ENCODE results near the gene IMPA2.
"Not testable (repeated sequence)": the region's sequence is repeated elsewhere in the genome, so short reads cannot be mapped to it uniquely, and the experiment has no call there.

The IMPA2 gene

DNA sequence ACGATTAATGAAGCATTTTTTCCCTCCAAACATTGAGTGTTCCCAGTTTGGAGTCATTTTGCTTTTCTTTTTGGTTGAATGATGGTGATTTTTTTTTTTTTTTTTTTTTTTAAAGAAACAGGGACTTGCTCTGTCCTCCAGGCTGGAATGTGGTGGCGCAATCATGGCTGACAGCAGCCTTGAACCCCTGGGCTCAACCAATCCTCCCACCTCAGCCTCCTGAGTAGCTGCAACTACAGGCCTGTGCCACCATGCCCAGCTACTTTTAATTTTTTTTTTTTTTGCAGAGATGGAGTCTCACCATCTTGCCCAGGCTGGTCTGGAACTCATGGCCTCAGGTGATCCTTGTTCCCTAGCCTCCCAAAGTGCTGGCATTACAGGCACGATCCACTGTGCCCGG, 46.2 kb downstream of the IMPA2 start:
- DNase-seq (ENCODE audit: low read depth in 3 of 3, low spot score in 1 of 3) = no peak

DNA sequence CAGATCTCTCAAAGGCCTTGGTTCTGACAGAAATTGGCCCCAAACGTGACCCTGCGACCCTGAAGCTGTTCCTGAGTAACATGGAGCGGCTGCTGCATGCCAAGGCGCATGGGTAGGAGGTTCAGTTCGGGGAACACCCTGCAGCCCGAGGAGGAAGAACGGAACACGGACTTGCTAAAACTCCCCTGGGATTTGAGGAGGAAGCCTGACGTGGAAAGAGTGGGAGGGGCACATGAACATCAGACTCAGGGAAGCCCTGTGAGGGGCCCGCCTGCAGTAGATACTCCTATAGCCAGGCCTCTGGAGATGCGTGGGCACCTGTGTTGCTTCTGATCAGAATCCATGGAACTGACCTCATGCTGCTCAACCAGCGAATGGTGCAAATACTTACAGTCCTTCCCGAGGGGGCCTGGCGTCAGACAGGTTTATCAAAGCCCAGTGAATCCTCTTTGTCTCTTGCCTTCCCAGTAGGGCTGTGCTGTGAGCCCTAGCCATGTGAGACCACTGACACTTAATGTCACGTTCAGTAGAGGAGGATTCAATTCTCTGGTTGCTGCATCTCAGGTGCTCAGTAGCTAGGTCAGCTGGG, 46.8 kb downstream of the IMPA2 start:
- DNase-seq (ENCODE audit: low read depth in 3 of 3, low spot score in 1 of 3) = no peak

DNA sequence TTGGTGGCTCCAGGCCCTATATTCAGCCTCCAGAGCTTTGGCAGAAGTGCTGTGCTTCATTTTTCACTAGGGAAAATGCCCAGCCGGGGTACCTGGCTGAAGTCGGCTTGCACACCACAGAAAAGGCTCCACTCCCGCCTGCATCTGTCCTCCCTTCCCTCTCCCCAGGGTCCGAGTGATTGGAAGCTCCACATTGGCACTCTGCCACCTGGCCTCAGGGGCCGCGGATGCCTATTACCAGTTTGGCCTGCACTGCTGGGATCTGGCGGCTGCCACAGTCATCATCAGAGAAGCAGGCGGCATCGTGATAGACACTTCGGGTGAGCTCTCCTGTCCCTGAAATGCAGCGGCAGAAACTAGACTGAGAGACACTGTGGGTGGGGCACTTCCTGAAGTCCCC, 47.4 kb downstream of the IMPA2 start:
- no peak for DNase-seq (ENCODE audit: low read depth in 3 of 3, low spot score in 1 of 3)

DNA sequence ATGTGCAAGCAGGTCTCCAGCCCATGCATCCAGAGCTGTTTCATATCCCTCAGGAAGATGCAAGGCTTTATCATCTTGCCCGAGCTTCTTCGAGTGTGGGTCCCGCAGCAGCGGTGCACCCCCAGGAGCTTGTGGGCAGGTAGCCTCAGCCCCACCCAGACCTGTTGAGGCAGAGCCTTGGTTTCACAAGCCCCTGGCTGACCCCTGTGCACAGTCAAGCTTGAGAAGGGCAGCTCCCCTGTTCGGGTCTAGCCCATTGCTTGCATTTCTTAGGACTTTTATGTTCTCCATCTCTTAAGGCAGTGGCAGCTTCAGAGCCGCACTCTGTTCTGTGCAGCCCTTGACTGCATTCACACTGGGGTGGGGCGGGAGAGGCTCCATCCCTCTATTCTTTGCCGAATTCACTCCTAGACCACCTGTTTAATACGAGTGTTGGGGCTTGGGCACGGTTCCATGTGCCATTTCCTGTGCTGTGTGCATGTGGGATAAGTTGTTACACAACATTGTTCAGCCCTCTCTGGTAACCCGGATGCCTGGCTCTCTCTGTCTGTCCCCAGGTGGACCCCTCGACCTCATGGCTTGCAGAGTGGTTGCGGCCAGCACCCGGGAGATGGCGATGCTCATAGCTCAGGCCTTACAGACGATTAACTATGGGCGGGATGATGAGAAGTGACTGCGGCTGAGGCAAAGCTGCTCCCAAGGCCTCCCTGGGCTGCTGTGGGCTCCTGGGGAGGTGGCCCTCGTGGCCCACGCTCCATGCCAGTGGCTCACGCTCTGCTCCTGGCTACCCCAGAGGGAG, 48.7 kb downstream of the IMPA2 start:
- DNase-seq (ENCODE audit: low read depth in 3 of 3, low spot score in 1 of 3) = no peak

DNA sequence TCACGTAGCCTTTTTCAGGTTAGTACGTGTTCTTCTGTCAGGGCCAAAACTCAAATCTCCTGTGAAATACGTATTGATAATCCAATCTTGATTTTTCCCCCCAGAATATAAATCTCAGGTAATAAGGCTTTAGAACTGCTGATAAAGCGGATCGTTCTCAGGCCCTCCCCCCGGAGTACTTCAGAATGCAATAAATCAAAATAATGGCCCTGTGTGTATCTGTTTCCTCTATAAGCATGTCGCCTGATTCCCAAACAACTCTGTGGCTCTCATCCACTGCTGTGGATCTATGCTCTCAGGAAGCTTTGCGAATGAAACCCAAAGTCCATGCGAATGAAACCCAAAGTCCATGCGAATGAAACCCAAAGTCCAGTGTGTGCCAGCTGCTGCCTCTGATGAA, 49.4 kb downstream of the IMPA2 start:
- DNase-seq (ENCODE audit: low read depth in 3 of 3, low spot score in 1 of 3) = no peak

DNA sequence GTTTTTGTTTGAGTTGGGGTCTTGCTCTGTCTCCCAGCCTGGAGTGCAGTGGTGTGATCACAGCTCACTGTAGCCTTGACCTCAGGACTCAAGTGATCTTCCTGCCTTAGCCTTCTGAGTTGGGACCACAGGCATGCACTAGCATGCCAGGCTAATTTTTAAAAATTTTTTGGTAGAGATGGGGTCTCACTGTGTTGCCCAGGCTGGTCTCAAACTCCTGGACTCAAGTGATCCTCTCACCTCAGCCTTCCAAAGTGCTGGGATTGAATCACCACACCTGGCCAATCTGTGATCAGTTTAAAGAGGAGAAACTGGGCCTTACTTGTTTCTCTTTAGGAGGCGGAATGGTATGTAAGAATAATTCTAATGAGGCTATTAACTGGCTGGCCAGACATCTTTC, 49.9 kb downstream of the IMPA2 start:
- DNase-seq (ENCODE audit: low read depth in 3 of 3, low spot score in 1 of 3) = no peak

DNA sequence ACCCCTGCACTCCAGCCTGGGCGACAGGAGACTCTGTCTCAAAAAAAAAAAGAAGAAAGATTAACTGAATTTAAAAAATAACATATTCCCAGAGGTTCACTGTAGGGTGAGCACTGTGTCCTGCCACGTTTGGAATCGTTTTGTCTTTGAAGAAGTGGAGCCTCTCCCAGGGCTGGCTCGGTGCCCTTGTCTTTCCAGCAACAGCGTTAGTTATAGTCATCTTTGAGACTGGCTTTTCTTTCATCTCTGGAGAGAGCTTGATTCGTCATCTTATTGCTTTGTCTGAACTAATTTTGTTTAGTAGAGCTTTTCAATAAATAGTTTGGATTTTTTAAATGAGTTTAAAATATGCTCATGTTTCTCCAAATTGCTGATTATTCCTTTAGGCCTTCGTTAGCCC, 50.5 kb downstream of the IMPA2 start:
- no peak for DNase-seq (ENCODE audit: low read depth in 3 of 3, low spot score in 1 of 3)

DNA sequence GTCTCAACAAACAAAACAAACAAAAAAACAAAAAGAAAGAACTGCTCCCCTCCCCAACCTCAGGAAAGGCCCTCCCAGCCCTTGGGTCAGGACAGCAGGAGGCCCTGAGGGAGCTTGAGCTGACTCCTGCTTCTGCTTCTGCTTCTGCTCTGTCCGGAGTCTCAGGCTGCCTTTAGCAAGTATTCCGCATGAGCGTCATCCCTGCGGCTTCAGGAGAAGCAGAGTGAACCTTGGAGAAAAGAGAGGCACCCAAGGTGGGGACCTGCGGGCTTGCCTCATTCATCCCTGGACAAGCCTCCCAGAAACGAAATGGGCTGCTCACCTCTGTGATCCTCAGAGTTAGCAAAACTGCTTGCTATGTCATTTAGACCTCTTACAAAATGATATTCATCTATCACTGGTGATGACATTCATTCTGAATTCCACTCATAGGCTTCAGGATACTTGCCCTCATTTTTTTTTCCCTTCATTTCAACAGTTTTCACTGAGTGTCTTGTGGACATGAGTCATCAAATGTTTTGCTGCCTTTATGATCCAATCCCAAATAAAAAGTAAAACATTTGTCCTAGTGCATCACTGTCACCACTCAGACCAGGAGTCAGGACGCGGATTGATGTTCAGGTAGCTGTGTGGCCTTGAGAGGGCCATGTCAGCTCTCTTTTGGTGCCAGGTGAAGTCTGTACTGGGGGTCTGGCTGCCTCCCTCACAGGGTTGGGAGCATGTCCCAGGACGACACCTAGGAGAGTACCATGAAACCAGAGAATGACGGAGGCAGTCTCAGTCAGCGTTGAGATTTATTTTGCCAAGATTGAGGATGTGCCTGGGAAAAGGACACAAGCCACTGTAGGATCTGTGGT, 51.7 kb downstream of the IMPA2 start:
- DNase-seq (ENCODE audit: low read depth in 3 of 3, low spot score in 1 of 3) = no peak

DNA sequence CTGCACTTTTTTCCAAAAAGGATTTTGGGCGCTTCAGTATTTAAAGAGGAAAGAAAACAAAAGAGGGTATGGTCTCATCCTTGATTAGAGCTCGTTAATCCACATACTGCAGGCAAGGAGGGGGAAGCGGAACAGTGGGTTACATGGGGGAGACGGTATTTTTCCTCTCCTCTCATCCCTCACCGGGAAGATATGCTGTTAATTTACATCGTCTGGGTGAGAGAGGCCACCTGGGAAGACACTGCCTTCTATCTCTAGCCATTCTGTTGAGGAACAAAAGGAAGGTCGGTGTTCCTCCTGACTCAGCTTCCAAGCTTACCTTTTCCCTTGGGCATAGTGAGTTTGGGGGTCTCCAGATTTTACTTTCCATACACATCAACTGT, 52.3 kb downstream of the IMPA2 start:
- DNase-seq (ENCODE audit: low read depth in 3 of 3, low spot score in 1 of 3) = no peak

DNA sequence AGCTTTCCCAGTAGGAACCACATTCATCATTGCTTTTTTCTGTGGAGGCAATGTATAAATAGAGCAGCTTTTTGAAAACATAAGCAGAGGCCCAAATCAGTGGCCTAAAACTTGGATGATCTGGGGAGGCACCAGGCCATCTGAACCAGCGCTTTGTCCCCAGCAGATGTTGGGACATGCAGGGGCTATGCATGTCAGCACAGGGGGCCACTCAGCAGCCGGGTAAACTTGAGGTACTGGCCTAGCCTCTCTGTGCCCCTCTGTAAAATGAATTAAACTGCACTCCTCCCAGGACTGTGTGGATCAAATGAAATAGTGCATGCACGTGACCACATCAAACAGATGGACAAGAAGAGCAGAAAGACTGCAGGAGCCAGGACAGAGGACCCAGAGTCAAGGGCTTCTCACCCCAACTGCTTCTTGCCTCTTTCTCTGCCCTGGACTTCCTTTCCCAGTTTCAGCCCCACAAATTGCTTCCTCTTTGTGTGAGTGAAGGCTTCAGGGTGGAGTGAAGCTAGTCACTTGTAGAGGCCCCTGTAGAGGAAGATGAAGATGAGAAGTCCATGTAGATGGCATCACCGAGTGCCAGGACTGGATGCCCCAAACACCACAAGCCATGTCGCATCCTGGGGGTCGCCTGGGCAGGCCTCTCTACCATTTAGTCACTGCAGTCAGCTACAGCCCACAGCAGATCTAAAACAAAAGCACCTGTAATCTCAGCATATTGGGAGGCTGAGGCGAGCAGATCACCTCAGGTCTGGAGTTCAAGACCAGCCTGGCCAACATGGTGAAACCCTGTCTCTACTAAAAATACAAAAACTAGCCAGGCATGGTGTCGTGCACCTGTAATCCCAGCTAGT, 53.2 kb downstream of the IMPA2 start:
- no peak for DNase-seq (ENCODE audit: low read depth in 3 of 3, low spot score in 1 of 3)

DNA sequence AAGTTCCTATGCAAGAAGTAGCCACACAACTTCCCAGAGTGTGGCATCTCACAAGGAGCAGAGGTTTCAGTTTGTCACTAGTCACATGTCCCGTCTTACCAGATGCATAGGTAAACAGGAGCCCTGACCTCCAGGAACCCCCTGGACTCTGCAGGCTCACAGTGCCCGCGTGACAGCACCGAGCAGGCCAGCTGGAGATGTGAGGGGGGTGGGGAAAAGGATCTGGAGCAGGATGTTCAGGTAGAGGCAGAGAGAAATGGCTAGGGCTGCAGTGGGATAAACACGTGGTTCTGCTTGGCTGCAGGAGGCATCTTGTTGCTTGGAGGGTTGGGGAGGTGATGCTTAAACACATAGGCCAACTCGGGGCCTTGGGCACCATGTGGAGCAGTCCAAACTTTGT, 54.2 kb downstream of the IMPA2 start:
- no peak for DNase-seq (ENCODE audit: low read depth in 3 of 3, low spot score in 1 of 3)

DNA sequence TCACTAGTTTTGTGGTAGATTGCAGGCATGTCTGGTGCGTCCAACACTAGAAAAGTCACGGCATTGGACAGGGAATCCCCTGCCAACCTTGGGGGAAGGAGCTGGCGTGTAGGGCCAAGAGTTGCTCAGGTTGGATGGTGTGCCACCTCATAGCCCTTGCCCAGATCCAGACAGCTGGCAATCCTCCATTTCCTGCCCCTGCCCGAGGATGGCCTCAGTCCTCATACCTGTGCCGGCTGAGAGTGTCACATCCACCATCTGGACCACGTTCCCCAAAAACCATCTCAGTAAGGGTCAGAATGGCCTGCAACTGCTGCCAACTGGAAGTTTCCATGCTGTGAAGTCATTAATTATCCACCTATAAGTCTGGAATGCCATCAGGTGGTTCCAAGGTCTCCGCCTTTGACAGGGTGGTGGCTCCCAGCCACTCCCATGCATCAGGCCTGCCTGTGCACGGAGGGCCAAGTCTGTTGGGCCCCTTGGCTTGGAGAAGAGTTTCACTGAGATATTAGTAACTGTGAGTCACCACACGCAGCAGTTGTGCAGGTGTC, 55.0 kb downstream of the IMPA2 start:
- no peak for DNase-seq (ENCODE audit: low read depth in 3 of 3, low spot score in 1 of 3)

DNA sequence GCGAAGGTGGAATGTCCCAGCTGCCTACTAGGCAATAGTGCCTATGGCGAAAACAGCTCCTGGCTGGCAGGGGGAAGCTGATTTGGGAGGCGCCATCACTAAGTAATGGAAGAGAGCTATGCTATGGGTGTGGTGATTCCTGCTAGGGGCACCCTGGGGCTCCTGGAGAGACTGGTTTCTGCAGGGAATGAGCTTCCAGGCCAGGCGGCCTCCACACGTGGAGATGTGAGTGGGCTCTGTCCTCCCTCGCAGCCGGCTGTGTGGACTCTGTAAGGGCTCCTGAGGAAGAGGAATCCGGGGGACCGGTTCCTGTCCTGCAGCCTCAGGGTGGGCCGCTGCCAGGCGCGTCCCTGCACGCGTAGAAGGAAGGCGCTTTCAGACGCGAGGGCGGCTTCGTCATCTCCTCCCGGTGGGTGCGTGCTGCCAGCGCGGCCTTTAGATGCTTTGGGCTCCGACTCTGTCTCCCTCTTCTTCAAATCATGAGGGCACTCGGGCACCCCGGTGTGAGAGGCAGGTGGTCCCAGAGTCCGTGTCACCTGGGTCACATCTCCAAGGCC, 56.9 kb downstream of the IMPA2 start:
- peak in 1 of 3 donors; percentile 8 for DNase-seq (ENCODE audit: low read depth in 3 of 3, low spot score in 1 of 3)

DNA sequence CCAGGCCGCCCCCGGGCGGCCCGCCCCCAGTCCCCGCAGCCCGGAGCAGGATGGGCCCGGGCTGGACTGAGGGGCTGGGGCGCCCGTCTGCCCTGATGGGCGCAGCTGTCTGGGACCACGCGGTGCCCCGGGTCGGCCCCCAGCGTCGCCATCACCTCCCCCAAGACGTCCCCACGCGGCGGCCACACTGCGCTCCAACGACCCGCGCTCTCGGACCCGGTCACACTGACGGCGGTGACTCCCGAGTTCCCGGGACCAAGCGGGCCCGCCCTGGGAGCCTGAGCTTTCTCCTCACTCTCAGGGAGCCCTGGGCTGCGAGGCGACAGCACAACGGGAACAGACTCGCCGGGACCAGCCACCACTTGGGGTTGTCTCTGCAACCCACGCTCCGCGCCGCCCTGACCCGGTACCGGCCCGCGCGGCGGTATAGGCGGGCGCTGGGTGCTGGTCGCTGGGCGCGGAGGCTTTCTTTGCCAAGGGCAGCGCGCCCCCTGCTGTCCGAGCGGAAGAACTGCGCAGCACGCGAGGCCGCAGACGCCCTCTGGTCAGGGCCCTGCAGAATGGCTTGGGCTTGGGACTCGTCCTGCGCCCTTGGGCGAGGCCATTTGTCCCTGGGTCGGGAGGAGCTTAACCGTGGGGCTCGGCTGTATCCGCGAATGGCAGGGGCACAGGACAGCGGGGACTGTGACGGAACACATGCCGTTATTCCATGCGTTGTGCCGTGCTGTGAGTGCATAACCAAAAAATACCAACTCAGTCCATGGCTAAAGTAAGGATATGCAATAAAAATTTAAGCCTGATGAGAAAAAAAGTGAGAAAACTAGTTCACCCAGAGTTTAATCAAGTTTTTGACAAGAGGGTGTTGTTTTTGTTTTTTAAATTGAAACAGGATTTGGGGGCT, 57.6 kb downstream of the IMPA2 start:
- peak; percentile 36 to 65 (median 39) for DNase-seq (ENCODE audit: low read depth in 3 of 3, low spot score in 1 of 3)

DNA sequence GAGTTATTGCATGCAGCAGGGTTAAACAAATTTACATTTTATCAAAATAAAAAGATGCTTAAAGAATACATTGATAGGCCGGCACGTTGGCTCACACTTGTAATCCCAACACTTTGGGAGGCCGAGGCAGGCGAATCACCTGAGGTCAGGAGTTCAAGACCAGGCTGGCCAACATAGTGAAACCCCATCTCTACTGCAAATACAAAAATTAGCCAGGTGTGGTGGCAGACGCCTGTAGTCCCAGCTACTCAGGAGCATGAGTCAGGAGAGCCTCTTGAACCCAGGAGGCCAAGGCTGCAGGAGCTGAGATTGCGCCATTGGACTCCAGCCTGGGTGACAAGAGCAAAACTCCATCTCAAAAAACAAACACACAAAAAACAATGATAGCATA, 58.2 kb downstream of the IMPA2 start:
- DNase-seq (ENCODE audit: low read depth in 3 of 3, low spot score in 1 of 3) = not testable (repeated sequence)

DNA sequence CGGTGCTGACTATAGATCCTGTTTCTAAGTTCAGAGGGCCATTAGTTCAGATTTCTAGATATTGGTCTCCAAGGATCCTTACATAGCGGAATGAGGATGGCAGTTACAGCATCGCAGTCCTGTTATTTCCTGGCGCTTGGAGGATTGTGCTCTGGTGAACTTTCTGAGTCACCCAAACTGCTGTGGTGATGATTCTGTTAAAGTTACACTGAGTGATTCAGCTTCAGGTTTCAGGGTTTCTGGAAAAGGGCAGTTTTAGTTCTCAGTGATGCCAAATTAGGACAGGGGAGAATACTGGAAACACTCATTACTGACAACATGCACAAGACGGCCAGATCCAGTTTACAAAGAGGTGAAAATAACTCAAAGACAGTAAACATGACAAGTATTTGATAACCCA, 60.3 kb downstream of the IMPA2 start:
- DNase-seq (ENCODE audit: low read depth in 3 of 3, low spot score in 1 of 3) = no peak

DNA sequence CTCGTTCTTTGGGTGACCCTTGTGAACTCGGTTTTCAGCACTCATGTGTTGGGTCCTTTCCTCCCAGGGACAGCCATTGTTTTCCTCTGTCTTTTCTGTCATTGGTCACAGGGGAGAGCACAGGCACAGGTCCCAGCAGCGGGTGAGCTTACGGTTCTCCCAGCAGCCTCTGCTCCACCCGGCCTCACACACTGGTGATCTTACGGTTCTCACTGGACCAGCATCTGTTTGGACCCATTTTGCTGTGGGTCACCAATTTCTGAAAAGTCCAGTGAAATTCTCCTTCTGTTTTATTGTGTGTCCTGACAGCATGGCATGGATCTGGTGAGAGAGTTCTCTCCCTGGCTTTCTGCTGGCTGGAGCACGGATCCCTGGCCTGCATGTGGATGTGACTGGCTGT, 62.5 kb downstream of the IMPA2 start:
- DNase-seq (ENCODE audit: low read depth in 3 of 3, low spot score in 1 of 3) = no peak

DNA sequence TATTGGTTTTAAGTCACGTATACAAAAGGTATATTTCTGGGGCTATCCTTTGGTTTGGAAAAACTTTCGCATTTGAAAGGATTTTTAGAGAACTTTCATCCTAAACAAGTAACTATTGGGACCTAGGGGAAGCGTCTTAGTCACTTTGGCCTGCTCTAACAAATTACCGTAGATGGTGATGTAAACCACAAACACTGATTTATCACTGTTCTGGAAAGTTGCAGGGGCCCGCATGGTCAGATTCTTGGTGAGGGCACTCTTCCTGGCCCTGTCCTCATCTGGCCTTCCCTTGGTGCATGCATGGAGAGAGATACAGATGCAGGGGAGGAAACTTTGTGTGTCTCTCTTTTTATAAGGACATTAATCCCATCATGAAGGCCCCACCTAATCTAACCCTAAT, 63.3 kb downstream of the IMPA2 start:
- DNase-seq (ENCODE audit: low read depth in 3 of 3, low spot score in 1 of 3) = no peak

DNA sequence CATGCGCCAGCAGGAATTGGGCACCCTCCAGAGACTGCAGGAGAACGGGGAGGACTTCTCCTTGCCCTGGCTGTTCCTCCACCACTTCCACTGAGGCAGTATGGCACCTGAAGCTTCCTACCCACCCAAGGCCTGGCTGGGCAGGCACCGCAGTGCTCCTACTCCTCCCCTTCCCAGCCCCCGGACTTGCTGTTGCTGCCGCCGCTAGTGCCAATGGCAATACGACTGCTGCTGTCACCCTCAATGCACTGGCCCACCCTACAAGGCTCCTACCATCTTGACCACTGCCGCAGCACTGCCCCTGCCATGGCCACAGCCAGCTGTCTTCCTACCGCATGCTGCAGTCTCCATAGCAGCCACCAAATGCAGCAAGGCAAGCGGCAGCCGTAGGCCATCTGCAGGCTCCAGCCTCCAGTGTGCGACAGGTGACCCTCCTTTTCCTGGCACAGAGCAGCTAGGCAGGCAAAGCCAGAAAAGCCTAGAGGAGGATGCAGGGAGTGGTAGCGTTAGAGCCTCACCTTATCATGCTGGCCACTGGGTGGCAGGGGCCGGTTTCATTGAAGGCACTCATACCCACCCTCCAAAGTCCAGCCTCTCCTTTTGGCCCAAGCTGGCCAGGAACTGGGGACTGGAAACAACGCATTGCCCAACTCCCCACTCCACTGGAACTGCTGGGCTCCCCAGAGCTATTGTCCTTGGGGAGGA, 64.9 kb downstream of the IMPA2 start:
- DNase-seq (ENCODE audit: low read depth in 3 of 3, low spot score in 1 of 3) = no peak
